GM12892 (cell line): Measurements from ENCODE around the gene COLGALT1.

Source experiments
- POLR2A ChIP-seq: IDR thresholded peaks from 2 replicates; pipeline ENCODE4 v1.6.1; 2011; ENCODE audit warnings: low read depth, low read length, control low read depth
- POLR2AphosphoS5 ChIP-seq: IDR thresholded peaks from 2 replicates; pipeline ENCODE4 v1.6.1; 2011; ENCODE audit warnings: low read depth, low read length, control low read depth

GRCh38 chr19:17602217-17602616 is 46.8 kb downstream of the COLGALT1 start:
- no peak for TF ChIP-seq POLR2AphosphoS5
- TF ChIP-seq POLR2A, result no peak
